Measurements from ENCODE around the gene TTC22.

Gene TTC22

DNA sequence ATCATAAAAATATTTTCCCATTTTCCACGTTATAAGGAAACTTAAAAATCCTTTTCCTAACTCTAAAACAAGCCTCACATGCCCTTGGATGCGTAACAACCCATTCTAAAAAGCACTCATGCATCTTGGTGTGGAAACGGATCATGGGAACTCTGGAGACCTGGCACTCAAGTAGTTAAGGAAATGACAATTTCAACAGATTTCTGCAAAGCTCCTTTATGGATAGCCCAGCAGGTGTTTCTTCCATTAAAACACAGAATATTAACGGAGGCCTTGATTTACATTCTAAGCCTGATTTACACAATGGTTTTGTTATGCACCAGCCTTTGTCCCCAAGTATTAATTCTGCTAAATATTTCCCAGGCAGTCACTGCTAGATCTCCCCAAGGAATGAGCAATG lies 49.7 kb downstream of the TTC22 start:
- no peak for DNase-seq (ENCODE audit: low read depth)
- H3K4me3 ChIP-seq (ENCODE audit: low read depth, low read length) = no peak overlapping the region
- TF ChIP-seq, protein P1, sequence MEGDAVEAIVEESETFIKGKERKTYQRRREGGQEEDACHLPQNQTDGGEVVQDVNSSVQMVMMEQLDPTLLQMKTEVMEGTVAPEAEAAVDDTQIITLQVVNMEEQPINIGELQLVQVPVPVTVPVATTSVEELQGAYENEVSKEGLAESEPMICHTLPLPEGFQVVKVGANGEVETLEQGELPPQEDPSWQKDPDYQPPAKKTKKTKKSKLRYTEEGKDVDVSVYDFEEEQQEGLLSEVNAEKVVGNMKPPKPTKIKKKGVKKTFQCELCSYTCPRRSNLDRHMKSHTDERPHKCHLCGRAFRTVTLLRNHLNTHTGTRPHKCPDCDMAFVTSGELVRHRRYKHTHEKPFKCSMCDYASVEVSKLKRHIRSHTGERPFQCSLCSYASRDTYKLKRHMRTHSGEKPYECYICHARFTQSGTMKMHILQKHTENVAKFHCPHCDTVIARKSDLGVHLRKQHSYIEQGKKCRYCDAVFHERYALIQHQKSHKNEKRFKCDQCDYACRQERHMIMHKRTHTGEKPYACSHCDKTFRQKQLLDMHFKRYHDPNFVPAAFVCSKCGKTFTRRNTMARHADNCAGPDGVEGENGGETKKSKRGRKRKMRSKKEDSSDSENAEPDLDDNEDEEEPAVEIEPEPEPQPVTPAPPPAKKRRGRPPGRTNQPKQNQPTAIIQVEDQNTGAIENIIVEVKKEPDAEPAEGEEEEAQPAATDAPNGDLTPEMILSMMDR (conservative IDR thresholded peaks at IDR 0.05; ENCODE audit: low read depth, low read length) = no peak

DNA sequence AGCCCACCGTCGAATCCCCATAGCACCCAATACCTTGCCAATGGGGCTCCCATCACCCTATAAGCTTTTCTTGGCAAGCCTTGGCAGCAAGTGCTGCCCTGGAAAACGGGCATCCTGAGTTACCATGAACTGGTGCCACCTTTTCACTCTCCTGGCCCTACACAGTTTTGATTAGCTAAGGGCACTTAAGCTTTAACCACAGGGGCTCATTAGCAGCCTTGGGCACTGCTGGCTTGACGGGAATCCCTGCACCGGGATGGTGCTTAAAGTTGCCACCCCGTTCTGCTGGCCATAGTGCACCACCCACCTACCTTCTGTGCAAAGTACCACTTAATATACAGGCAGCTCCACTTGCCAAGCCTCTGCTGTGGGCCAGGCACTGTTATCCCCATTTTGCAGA lies 50.5 kb downstream of the TTC22 start:
- no peak overlapping the region for H3K4me3 ChIP-seq (ENCODE audit: low read depth, low read length)
- TF ChIP-seq, protein P1 (conservative IDR thresholded peaks at IDR 0.05; ENCODE audit: low read depth, low read length) = no peak
- no peak for DNase-seq (ENCODE audit: low read depth)

DNA sequence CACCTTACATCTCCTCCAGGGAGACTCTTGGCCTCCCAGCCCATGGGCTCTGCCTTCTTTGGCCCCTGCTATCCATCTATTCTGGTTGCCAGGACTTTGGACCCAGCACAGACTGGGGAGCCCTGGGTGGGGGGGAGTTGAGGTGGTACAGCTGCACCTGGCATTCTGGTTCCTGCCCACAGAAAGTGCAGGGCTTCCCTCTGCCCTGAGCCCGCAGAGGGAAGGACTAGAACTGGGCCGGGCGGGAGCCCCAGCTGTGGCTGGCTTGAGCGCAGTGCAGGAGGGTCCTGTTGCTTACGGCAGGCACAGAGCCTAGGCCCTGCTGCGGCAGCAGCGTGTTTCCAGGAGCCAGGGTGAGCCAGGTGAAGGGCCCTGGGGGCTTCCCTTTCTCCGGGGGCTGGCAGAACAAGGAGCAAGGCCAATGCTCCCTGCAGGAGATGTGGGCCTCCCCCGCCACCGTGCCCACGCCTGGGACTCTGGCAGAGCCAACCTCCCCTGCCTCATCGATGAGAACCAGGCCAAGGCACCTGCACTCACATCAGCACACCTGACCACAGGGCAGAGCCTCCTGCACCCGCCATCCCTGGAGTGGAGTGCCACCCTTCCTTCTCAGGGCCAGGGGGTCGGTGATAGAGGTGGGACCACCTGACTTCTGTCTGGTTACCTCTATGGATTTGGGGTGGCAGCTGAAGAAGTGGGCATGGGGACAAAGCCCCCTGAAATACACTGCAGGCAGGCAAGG lies 52.9 kb downstream of the TTC22 start:
- DNase-seq (ENCODE audit: low read depth) = no peak
- H3K4me3 ChIP-seq (ENCODE audit: low read depth, low read length) = no peak overlapping the region
- TF ChIP-seq, protein P1 (conservative IDR thresholded peaks at IDR 0.05; ENCODE audit: low read depth, low read length) = no peak

DNA sequence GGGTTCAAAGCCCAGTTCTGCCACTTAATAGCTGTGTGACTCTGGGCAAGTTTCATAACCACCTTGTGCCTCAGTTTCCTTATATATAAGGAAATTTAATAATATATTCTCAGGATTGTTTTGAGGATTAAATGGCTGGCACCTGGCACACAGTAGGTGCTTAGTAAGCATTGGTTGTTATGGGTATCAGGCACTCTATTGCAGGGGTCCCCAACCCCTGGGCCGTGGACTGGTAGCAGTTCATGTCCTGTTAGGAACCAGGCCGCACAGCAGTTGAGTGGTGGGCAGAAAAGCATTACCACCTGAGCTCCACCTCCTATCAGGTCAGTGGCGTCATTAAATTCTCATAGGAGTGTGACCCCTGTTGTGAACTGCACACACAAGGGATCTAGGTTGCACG lies 55.3 kb downstream of the TTC22 start:
- TF ChIP-seq, protein P1 (conservative IDR thresholded peaks at IDR 0.05; ENCODE audit: low read depth, low read length) = no peak
- DNase-seq (ENCODE audit: low read depth) = no peak
- no peak overlapping the region for H3K4me3 ChIP-seq (ENCODE audit: low read depth, low read length)

DNA sequence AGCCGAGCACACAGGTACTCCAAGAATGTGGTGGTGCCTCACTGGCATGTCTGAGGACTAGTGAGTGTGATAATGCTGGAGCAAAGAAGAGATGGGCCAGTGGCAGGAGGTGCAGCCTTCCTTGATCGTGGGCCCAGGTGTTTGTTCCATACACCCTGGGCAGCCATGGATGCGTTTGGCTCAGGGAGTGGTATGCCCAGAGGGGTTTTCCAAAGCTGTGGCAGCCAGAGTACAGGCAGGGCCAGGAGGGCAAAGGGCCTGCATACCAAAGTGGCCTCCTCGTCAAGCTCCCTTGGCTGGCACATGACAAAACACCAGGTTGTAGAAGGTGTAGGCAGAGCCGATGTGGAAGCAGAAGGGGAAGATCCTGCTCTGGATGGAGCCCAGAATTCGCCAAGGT lies 55.8 kb downstream of the TTC22 start:
- TF ChIP-seq, protein P1 (conservative IDR thresholded peaks at IDR 0.05; ENCODE audit: low read depth, low read length) = no peak
- DNase-seq (ENCODE audit: low read depth) = no peak

DNA sequence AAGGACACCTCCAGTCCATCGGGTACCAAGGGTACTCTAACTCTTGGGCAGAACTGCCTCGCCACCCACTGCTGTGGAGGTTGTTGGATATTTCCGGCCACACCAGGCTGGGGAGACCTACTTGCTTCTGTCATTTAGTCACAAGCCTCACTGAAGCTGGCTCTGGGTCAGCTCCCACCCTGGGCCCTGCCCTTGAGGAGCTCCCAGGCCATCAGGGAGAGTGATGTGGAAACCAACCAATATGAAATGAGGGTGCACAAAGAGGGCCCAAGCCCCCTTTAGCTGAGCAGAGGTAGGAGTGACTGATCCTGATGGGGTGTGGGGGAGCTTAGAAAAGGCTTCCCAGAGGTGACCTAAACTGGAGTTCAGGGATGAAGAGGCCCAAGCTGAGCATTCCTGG lies 56.4 kb downstream of the TTC22 start:
- TF ChIP-seq, protein P1 (conservative IDR thresholded peaks at IDR 0.05; ENCODE audit: low read depth, low read length) = no peak
- DNase-seq (ENCODE audit: low read depth) = no peak
- H3K4me3 ChIP-seq (ENCODE audit: low read depth, low read length) = no peak overlapping the region

More for the DNA sequence above, 55.8 kb downstream of the TTC22 start:
- H3K4me3 ChIP-seq (ENCODE audit: low read depth, low read length) = no peak overlapping the region
